Activated CD4-positive, alpha-beta T cell treated with anti-CD3 and anti-CD28 coated beads, Interleukin-2, amount 10 ng/mL, durations not matched to agents 24 days and 14 days (primary cell): Measurements from ENCODE around the gene POLR2L. TPM values are rescaled to one million over a fixed set of nuclear protein-coding genes. Genes with fewer than 3 reads are reported as not detected.

Experiments
- DNase-seq: peaks from one replicate; pipeline ENCODE4 v3.0.0; 2022
- H3K27ac Mint-ChIP-seq: one replicate; pipeline ENCODE4 v1.8.0; 2022; ENCODE audit warnings: mild to moderate bottlenecking, mixed read lengths
- H3K27me3 Mint-ChIP-seq: one replicate; pipeline ENCODE4 v1.8.0; 2022; ENCODE audit warnings: mixed read lengths
- H3K36me3 Mint-ChIP-seq: one replicate; pipeline ENCODE4 v1.8.0; 2022; ENCODE audit warnings: low read depth, mild to moderate bottlenecking, mixed read lengths
- H3K4me1 Mint-ChIP-seq: one replicate; pipeline ENCODE4 v1.8.0; 2021; ENCODE audit warnings: mixed read lengths
- H3K4me3 Mint-ChIP-seq: one replicate; pipeline ENCODE4 v1.8.0; 2022; ENCODE audit warnings: mild to moderate bottlenecking, moderate library complexity, mixed read lengths
- H3K9me3 Mint-ChIP-seq: one replicate; pipeline ENCODE4 v1.8.0; 2021; ENCODE audit warnings: mixed read lengths
- intact Hi-C: fragments of 100-400 bp; cut with micrococcal nuclease; formaldehyde crosslinking; loops from one replicate; pipeline ENCODE4 v1.15.1; 2023
- total RNA-seq: library from RNA; stranded (reverse); gene quantifications from 2 replicates; pipeline ENCODE4 v1.2.3, GENCODE V29; 2022

POLR2L gene
- total RNA-seq, 1 donor from 2014 or later = 113 TPM

DNA sequence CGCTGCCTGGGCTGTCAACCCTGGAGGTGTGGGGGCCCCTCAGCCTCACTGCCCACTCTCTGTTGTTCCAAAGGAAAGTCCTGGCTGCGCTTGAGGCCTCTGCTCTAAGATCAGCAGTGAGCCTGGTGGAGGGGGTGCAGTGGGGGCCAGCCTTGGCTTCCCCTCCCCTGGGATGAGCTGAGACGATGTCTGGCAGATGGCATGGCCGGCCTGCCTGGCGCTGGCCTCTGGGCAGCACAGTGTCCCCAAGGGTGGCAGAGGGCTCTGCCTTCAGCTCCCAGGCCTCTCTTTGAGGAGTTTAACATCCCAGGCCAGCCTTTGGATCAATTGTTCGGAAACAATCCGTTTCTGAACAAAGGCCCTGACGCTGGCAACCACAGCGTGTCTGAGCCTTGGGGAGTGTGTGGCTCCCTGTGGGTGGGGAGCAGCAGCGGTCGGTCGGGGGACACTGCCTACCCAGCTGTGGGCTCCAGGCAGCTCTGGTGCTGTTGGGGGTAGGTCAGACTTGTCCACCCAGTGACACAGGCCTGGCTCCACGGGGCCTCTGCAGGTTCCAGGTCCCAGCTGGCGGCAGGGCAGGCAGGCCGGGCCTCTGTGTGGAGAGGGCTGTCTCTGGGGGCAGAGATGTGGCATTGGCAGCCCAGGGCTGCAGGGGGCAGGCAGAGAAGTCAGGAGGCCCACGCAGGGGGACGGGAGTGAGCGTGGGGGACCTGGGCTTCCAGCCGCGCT, 12.4 kb upstream of the POLR2L start:
- no peak for DNase-seq
- intact Hi-C loops = no loop called here
- H3K4me1 Mint-ChIP-seq = no peaks in the 10 kb centered on the region
- H3K4me3 Mint-ChIP-seq = no peak overlapping the region
- H3K9me3 Mint-ChIP-seq = no peaks in the 10 kb centered on the region
- no peaks in the 10 kb centered on the region for H3K27me3 Mint-ChIP-seq
- H3K27ac Mint-ChIP-seq = no peak overlapping the region
- no peaks in the 10 kb centered on the region for H3K36me3 Mint-ChIP-seq

DNA sequence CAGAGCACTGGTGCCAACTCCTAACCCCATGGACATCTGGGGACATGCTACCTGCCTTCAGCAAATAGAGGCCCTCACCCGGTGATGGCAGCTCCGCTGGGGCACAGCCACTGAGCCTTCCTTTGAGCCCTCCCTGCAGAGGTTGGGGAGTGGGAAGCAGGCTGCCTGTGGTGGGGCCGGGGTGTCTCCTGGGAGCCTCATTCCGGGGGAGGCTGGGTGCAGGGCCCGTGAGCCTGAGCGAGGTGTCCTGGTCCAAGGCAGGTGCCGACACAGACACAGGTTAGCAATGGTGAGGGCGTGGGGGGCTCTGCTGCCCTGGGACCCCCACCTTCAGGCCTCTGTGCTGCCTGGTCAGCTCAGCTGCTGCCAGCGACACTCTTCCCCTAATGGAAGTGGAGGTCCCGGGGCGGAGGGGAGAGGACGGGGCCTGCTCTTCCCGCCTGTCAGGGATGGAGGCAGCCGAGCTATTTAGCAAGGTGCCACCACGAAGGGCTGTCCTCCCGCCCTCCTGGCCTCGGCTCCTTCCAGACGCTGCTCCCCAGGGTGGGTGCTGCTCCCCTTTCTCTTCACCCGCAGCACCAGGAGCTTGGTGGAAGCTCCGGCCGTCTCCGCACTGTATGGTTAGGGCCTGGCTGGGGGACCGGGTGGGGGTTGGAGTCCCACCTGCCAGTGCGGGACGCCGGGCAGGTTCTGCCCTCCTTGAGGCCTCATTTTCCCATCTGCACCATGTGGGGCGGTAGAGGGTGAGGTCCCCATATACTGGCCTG, 11.5 kb upstream of the POLR2L start:
- no peak overlapping the region for H3K4me3 Mint-ChIP-seq
- no peak for DNase-seq
- no peak overlapping the region for H3K27ac Mint-ChIP-seq
- intact Hi-C loops = no loop called here
- peaks cover 3% of the 10 kb centered on the region for H3K27me3 Mint-ChIP-seq
- H3K9me3 Mint-ChIP-seq = no peaks in the 10 kb centered on the region
- no peaks in the 10 kb centered on the region for H3K4me1 Mint-ChIP-seq
- H3K36me3 Mint-ChIP-seq = no peaks in the 10 kb centered on the region

GRCh38 chr11:852762-853161, 10.4 kb upstream of the POLR2L start:
- intact Hi-C loops = no loop called here
- Mint-ChIP-seq H3K27ac (no peak overlapping the region), H3K36me3 (no peaks in the 10 kb centered on the region), H3K4me1 (peaks cover 3% of the 10 kb centered on the region), H3K4me3 (no peak overlapping the region), H3K9me3 (no peaks in the 10 kb centered on the region), H3K27me3 (peaks cover 7% of the 10 kb centered on the region)
- DNase-seq = no peak

- peak; percentile 66 for DNase-seq
- H3K4me1 Mint-ChIP-seq = peaks cover 3% of the 10 kb centered on the region
- peaks cover 7% of the 10 kb centered on the region for H3K27me3 Mint-ChIP-seq
- H3K27ac Mint-ChIP-seq = no peak overlapping the region
- intact Hi-C loops = no loop called here
- H3K4me3 Mint-ChIP-seq = peak overlapping the region; percentile 15
- no peaks in the 10 kb centered on the region for H3K9me3 Mint-ChIP-seq
- no peaks in the 10 kb centered on the region for H3K36me3 Mint-ChIP-seq
Observed at GRCh38 chr11:850775-851763, 8.7 kb upstream of the POLR2L start.

- Mint-ChIP-seq H3K27me3 (peaks cover 7% of the 10 kb centered on the region), H3K4me3 (no peak overlapping the region), H3K27ac (no peak overlapping the region), H3K36me3 (no peaks in the 10 kb centered on the region), H3K9me3 (no peaks in the 10 kb centered on the region), H3K4me1 (peaks cover 3% of the 10 kb centered on the region)
- intact Hi-C loops = loop anchor here (2.0 kb wide), 1 partner anchor 61 kb away; the partner anchor contains the start of gene CHID1
- no peak for DNase-seq
Observed at GRCh38 chr11:849951-850774, 7.8 kb upstream of the POLR2L start.

GRCh38 chr11:849104-849824, 6.9 kb upstream of the POLR2L start:
- peak; percentile 82 for DNase-seq
- intact Hi-C loops = loop anchor here (2.0 kb wide), 1 partner anchor 62 kb away; the partner anchor contains the start of gene CHID1
- H3K27me3 Mint-ChIP-seq = peaks cover 7% of the 10 kb centered on the region
- H3K36me3 Mint-ChIP-seq = no peaks in the 10 kb centered on the region
- H3K27ac Mint-ChIP-seq = no peak overlapping the region
- H3K4me1 Mint-ChIP-seq = peaks cover 3% of the 10 kb centered on the region
- peak overlapping the region; percentile 73 for H3K4me3 Mint-ChIP-seq
- H3K9me3 Mint-ChIP-seq = no peaks in the 10 kb centered on the region

DNA sequence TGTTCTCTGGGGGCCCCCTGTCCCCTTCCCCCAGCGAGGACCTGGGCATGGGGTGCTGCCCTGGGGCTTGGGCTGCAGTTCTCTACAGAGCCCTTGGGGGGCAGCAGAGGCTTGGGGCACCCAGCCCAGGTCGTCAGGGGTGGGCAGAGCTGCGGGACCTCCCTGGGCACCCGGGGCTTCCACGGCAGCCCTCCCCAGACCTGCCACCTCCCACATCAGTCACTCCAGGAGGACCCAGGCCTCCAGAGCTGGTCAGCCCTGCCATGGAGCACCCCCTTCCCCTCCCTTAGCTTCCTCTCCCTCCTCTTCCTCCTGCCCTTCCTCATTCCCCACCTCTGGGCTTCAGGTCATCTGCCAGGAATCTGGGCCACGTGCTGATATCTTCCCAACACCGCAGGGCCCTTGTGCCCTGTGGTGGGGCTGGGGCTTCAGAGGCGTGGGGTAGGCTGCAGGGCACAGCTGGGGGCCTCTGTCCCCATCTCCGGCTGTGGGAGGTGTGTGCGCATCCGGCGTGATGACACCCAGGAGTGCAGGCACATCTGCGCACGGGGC, 6.1 kb upstream of the POLR2L start:
- H3K4me1 Mint-ChIP-seq = peaks cover 5% of the 10 kb centered on the region
- H3K27me3 Mint-ChIP-seq = peaks cover 7% of the 10 kb centered on the region
- H3K9me3 Mint-ChIP-seq = no peaks in the 10 kb centered on the region
- no peaks in the 10 kb centered on the region for H3K36me3 Mint-ChIP-seq
- intact Hi-C loops = loop anchor here (1.0 to 2.0 kb wide), 2 partner anchors 62 to 203 kb away; partner anchors contain the start of gene CHID1
- peak overlapping the region; percentile 73 for H3K4me3 Mint-ChIP-seq
- DNase-seq = peak; percentile 92
- H3K27ac Mint-ChIP-seq = no peak overlapping the region

DNA sequence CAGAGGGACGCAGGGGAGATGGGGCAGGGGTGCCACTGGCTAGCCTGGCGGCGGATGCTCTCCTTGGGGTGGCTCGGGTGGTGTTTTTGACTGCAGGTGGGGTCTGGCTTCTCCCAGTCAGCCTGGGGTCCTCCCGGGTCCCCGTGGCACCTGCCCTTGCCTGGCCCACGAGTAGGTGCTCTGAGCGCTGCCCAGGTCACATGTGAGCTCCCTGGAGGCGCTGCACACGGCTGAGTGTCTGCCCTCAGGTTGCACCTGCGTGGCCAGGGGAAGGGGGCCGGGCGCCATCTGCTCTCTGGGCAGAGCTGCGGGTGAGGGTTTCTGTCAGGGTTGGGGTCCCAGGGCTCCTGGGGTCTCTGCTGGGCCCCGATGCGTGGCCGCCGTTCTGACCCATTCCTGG, 5.5 kb upstream of the POLR2L start:
- Mint-ChIP-seq H3K9me3 (no peaks in the 10 kb centered on the region), H3K27ac (no peak overlapping the region), H3K27me3 (peaks cover 7% of the 10 kb centered on the region), H3K4me1 (peaks cover 5% of the 10 kb centered on the region), H3K4me3 (no peak overlapping the region), H3K36me3 (no peaks in the 10 kb centered on the region)
- DNase-seq = no peak
- intact Hi-C loops = loop anchor here (1.0 to 2.0 kb wide), 2 partner anchors 63 to 203 kb away; partner anchors contain the start of gene CHID1

DNA sequence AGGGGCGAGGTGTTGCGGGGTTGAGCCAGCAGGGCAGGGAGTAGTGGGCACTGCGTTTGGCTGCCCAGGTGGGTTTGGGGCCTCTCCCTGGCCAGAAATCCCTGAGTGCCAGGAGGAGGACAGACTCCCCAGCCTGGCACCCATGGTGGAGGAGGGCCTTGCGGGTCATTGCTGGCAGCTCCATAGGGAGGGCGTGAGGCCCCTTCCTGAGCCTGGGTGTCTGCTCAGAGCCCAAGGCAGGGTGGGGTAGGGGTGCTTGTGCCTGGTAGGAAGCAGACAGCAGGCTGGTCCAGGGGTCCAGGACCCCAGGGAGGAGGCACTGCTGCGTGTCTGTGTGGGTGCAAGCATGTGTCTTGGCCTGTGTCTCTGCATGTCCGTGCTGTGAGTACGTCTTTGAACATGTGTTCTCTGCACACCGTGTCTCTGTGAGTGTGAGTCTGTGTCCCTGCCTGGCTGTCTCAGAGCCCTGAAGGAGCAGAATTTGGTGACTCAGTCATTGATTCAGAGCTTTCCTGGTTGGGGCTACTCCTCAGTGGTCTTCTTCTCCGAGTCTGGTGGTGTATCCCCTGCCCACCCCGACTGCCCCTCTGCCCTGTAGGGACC, 4.3 kb upstream of the POLR2L start:
- Mint-ChIP-seq H3K27ac (no peak overlapping the region), H3K9me3 (no peaks in the 10 kb centered on the region), H3K4me1 (peaks cover 5% of the 10 kb centered on the region)

DNA sequence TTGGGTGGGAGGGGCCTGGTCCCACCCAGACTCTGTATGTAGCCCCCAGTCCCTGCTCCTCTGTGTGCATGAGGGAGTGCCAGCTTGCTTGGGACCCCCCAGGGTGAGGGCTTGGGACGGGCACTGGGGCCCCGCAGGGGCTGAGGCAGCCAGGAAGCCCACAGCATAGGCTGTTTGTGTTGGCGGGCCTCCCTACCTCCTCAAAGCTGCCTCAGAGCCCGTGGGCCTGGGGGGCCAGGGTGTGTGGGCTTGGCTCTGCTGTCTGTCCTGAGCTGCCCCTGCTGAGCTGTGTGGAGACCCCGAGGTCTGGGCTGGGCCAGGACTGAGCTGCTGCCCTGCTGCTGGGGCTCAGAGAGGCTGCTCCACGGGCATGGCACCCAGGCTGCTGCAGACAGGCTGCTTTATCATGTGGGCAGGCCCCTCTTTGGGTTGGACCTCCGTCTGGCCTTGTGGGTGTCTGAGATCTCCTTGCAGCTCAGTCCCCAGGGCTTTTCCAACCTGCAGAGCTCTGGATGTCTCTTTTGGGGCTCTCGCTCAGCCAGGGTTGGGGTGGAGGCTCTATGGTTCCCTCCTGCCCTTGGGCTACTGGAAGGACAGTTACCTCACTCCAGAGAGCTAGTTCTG, 3.7 kb upstream of the POLR2L start:
- Mint-ChIP-seq H3K36me3 (peaks cover 4% of the 10 kb centered on the region), H3K4me1 (peaks cover 10% of the 10 kb centered on the region), H3K27ac (no peak overlapping the region), H3K9me3 (no peaks in the 10 kb centered on the region), H3K27me3 (peaks cover 7% of the 10 kb centered on the region), H3K4me3 (no peak overlapping the region)
- no peak for DNase-seq
- intact Hi-C loops = no loop called here

More for the DNA sequence above, 4.3 kb upstream of the POLR2L start:
- H3K27me3 Mint-ChIP-seq = peaks cover 7% of the 10 kb centered on the region
- intact Hi-C loops = no loop called here
- no peak for DNase-seq
- no peaks in the 10 kb centered on the region for H3K36me3 Mint-ChIP-seq
- H3K4me3 Mint-ChIP-seq = no peak overlapping the region

DNA sequence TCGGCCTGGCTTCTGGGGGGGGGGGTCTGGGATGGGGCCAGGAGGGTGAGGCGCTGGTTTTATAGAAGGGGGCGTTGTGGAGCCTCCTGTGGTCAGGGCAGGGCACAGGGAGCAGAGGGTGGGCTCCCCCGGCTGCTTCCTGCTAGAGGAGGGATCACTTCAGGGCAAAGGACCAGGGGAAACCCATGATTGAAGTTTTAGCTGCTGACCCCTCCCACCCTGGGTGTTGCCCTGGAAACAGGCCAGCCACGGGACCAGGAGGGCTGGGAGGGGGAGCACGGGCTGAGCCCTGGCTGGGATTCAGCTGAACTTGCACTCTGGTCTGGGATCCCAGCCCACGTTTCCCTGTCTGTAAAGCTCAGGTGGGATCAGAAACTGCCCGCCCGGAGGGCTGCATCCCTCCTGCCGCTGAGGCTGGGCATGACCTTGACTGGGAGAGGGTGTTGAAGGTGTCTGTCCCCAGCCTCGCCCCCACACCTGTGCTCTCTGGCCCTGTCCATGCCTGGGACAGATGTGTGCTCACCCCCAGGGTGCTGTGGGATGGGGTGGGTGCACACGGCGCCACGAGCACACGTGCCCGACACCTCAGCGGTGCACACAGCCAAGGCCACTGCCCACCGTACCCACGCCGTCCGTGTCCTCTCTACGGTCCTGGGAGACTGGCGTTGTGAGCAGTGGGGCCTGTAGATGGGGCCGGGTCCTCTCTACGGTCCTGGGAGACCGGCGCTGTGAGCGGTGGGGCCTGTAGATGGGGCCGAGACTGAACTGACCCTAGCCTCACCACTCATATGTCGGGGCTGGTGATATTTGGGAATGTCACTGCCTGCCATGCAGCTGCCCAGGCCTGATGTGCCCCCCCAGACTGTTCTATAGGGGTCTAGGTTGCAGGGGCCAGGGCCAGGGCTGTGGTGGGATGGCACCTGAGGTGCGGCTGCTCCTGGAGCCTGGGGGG, 2.6 kb upstream of the POLR2L start:
- Mint-ChIP-seq H3K27ac (no peak overlapping the region), H3K4me1 (peaks cover 20% of the 10 kb centered on the region), H3K4me3 (peak overlapping the region; percentile 44), H3K36me3 (peaks cover 13% of the 10 kb centered on the region), H3K27me3 (peaks cover 7% of the 10 kb centered on the region), H3K9me3 (no peaks in the 10 kb centered on the region)
- DNase-seq = peak; percentile 78
- intact Hi-C loops = no loop called here
